Parathyroid adenoma (tissue), 2 donors: ENCODE data around the gene P2RY14.
"Not testable (repeated sequence)": the region's sequence is repeated elsewhere in the genome, so short reads cannot be mapped to it uniquely, and the experiment has no call there.

Experiments
- H2AFZ ChIP-seq: fragments of 300-600 bp; sonication (generic); one replicate; pipeline ENCODE4 v1.7.0; 2017; ENCODE audit warnings: antibody characterized with exemption, mild to moderate bottlenecking
- H3K27ac ChIP-seq: fragments of 300-600 bp; sonication (generic); one replicate; pipeline ENCODE4 v1.7.0; 2017
- H3K27me3 ChIP-seq: fragments of 300-600 bp; sonication (generic); one replicate; pipeline ENCODE4 v1.7.0; 2017; ENCODE audit warnings: low read length; ENCODE audit not compliant: control insufficient read depth, insufficient read depth
- H3K36me3 ChIP-seq: fragments of 300-600 bp; sonication (generic); one replicate; pipeline ENCODE4 v1.7.0; 2017; ENCODE audit warnings: low read length; ENCODE audit not compliant: control insufficient read depth, insufficient read depth
- H3K4me1 ChIP-seq: fragments of 300-600 bp; sonication (generic); one replicate; pipeline ENCODE4 v1.7.0; 2017; ENCODE audit warnings: control low read depth
- H3K4me2 ChIP-seq: fragments of 300-600 bp; sonication (generic); one replicate; pipeline ENCODE4 v1.7.0; 2017; ENCODE audit warnings: low read length
- H3K4me3 ChIP-seq: fragments of 300-600 bp; sonication (generic); one replicate; pipeline ENCODE4 v1.7.0; 2017; ENCODE audit warnings: low read depth, low read length
- H3K79me2 ChIP-seq: fragments of 300-600 bp; sonication (generic); one replicate; pipeline ENCODE4 v1.7.0; 2017; ENCODE audit warnings: control low read depth
- H3K9ac ChIP-seq: fragments of 300-600 bp; sonication (generic); one replicate; pipeline ENCODE4 v1.7.0; 2017; ENCODE audit warnings: mild to moderate bottlenecking
- H3K9me3 ChIP-seq: fragments of 300-600 bp; sonication (generic); one replicate; pipeline ENCODE4 v1.7.0; 2017; ENCODE audit warnings: low read length; ENCODE audit not compliant: control insufficient read depth
- TF ChIP-seq, protein P1 (sequence below): fragments of 300-600 bp; sonication (generic); IDR thresholded peaks from one replicate; pipeline ENCODE4 v1.7.0; 2017; ENCODE audit warnings: antibody characterized with exemption, mild to moderate bottlenecking
- donor health status: primary hyperparathyroidism.

P2RY14 gene

DNA sequence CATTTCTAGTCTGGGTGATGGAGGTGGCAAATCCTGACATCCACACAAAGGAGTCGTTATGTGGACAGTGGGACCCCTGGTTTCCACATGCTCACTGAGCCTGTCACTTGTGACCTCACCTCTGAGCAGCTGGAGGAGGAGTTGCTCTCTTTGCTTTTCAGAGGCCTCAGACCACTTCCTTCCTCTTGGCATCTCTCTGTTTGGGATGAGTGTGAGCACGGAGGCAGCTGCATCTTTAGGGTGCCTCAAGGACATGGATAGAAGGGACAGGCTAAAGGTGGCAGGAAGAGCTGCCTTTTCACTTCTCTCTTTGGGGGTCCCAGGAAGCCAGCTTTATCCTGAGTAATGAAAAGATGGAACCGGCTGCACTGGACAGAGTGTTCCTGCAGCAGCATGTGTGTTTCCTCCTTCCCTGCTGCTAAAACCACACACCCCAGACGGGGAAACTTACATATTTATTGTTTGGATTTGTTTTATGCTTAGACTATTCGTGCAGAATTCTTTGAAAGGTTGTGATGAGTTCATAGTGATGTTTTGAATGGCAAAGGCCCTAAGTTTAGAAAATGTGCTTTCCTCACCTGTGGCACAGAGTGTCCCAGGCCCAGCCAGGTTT, 107.1 kb downstream of the P2RY14 start:
- TF ChIP-seq, protein P1, sequence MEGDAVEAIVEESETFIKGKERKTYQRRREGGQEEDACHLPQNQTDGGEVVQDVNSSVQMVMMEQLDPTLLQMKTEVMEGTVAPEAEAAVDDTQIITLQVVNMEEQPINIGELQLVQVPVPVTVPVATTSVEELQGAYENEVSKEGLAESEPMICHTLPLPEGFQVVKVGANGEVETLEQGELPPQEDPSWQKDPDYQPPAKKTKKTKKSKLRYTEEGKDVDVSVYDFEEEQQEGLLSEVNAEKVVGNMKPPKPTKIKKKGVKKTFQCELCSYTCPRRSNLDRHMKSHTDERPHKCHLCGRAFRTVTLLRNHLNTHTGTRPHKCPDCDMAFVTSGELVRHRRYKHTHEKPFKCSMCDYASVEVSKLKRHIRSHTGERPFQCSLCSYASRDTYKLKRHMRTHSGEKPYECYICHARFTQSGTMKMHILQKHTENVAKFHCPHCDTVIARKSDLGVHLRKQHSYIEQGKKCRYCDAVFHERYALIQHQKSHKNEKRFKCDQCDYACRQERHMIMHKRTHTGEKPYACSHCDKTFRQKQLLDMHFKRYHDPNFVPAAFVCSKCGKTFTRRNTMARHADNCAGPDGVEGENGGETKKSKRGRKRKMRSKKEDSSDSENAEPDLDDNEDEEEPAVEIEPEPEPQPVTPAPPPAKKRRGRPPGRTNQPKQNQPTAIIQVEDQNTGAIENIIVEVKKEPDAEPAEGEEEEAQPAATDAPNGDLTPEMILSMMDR, result no peak
- Histone ChIP-seq H3K4me1 (no peaks in the 10 kb centered on the region), H3K4me3 (no peak overlapping the region), H2AFZ (no peak overlapping the region), H3K36me3 (no peaks in the 10 kb centered on the region), H3K27ac (no peak overlapping the region), H3K79me2 (no peaks in the 10 kb centered on the region), H3K9me3 (no peaks in the 10 kb centered on the region), H3K9ac (no peak overlapping the region), H3K4me2 (no peak overlapping the region), H3K27me3 (no peaks in the 10 kb centered on the region)

DNA sequence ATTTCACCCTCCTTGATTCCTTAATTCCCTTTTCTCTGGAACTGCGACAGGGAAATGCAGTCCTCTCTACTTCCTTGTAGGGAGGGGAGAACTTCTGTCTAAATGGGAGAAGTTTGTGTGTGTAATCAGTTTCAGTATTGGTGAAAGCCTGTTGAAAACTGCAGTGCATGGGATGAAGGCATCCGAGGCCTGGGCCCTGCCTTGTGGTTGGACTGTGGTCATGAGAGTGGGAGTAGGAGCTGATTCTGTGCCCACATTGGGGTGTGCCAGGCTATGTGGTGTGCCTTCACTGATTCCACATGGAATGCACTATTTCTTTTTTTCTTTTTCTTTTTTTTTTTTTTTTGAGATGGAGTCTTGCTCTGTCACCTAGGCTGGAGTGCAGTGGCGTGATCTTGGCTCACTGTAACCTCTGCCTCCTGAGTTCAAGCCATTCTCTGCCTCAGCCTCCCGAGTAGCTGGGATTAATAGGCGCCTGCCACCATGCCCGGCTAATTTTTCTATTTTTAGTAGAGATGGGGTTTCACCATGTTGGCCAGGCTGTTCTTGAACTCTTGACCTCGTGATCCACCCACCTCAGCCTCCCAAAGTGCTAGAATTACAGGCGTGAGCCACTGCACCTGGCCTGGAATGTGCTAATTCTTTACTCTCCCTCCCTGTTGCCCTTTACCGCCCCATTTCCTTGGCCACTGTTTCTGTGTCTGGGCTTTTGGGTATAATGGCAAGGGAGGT, 108.2 kb downstream of the P2RY14 start:
- not testable (repeated sequence) for H3K79me2 ChIP-seq, H3K36me3 ChIP-seq, H3K4me3 ChIP-seq, H3K27ac ChIP-seq, H3K9ac ChIP-seq, H3K9me3 ChIP-seq, H3K27me3 ChIP-seq, H3K4me2 ChIP-seq, H3K4me1 ChIP-seq, H2AFZ ChIP-seq

DNA sequence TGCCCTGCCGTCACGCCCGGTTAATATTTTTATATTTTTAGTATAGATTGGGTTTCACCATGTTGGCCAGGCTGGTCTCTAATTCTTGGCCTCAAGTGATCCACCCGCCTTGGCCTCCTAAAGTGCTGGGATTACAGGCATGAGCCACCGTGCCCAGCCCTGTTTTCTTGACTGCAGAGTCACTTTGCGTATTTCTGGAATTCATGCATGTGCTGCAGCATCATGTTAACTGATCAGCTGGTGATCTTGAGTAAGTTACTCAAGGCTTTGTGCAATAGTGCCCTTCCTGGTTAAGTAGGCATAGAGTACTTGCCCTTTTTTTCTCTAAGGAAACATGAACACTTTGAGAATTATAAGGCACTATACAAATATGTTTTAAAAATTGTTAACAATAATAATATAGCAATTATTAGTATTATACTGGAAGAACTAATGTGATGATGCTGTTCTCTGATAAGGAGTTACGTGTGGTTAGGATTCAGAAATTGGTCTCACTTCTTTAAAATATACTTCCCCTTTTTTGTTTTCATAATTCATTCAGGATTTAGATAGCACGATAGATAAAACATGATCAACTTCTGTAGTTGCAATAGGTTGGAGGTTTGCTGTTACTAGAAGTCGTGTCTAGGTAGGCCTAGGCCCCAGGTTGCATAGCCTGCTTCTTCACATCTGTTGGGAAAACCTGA, 108.9 kb downstream of the P2RY14 start:
- Histone ChIP-seq H3K4me1 (no peaks in the 10 kb centered on the region), H3K4me3 (no peak overlapping the region), H3K36me3 (no peaks in the 10 kb centered on the region), H2AFZ (no peak overlapping the region), H3K4me2 (no peak overlapping the region), H3K9me3 (no peaks in the 10 kb centered on the region), H3K9ac (no peak overlapping the region), H3K79me2 (no peaks in the 10 kb centered on the region), H3K27ac (no peak overlapping the region), H3K27me3 (no peaks in the 10 kb centered on the region)
- TF ChIP-seq, protein P1, result no peak

DNA sequence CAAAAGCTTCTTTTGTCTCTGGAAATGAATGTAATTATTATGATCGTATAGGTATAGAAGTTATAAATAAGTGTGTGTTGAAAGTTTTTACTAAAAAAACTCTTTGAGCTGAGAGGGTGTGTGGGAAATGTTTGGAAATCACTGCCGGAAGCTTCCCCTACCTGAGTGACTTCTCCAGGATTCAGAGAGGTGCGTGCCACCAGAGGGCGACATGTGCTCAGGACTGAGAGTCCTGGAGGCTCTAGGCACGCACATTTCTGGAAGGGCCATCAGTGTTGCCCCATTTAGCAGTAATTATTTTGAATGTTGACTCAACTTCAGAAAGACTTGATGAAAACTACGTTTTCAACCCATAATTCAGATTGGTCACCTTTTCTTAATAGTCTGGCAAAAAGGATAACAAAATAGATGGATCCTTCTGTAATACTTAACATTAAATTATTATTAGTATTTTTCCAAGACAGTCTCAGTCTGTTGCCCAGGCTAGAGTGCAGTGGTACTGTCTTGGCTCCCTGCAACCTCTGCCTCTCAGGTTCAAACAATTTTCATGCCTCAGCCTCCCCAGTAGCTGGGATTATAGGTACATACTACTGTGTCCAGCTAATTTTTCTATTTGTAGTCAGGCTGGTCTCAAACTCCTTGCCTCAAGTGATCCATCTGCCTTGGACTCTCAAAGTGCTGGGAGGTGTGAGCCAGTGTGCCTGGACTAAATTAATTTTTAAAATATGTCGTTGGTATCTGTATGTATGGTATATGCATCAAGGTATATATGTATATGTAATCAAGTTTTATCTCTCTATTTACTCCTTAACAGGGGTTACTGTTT, 109.9 kb downstream of the P2RY14 start:
- TF ChIP-seq, protein P1, result peak; percentile 76
- no peak overlapping the region for H3K27ac ChIP-seq
- no peaks in the 10 kb centered on the region for H3K27me3 ChIP-seq
- H3K9me3 ChIP-seq, result no peaks in the 10 kb centered on the region
- no peaks in the 10 kb centered on the region for H3K79me2 ChIP-seq
- no peak overlapping the region for H3K9ac ChIP-seq
- H3K4me2 ChIP-seq, result no peak overlapping the region
- no peak overlapping the region for H2AFZ ChIP-seq
- H3K36me3 ChIP-seq, result no peaks in the 10 kb centered on the region
- no peak overlapping the region for H3K4me3 ChIP-seq
- H3K4me1 ChIP-seq, result no peaks in the 10 kb centered on the region

DNA sequence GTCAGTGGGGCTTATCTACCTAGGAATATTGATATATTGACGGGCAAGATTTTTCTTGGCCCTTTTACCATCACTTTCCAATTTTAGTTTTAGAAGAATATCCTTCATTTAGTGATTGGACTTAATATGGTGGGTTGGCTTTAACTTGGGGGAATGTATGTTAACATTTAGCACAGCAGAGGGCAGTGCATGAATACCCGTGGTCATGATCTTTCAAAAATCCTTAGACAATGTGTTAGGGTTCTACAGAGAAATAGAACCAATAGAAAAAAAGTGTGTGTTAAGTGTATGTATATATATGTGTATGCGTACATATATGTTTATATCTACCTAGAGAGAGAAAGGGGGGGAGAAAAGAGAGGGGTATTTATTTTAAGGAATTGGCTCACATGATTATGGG, 112.2 kb downstream of the P2RY14 start:
- Histone ChIP-seq H3K4me2 (no peak overlapping the region), H3K27ac (no peak overlapping the region)
- TF ChIP-seq, protein P1, result no peak

More for the DNA sequence above, 112.2 kb downstream of the P2RY14 start:
- H2AFZ ChIP-seq, result no peak overlapping the region
- H3K4me3 ChIP-seq, result no peak overlapping the region
- H3K79me2 ChIP-seq, result no peaks in the 10 kb centered on the region
- H3K9ac ChIP-seq, result no peak overlapping the region
- no peaks in the 10 kb centered on the region for H3K36me3 ChIP-seq
- no peaks in the 10 kb centered on the region for H3K27me3 ChIP-seq
- H3K9me3 ChIP-seq, result no peaks in the 10 kb centered on the region
- H3K4me1 ChIP-seq, result no peaks in the 10 kb centered on the region
